ENCODE measurements around the gene SLC25A13. TPM values are rescaled to one million over a fixed set of nuclear protein-coding genes. Genes with fewer than 3 reads are reported as not detected.

The SLC25A13 gene
- total and polyA plus RNA-seq, 9 donors = 11.4 to 32.6 (median 23.1) TPM

DNA sequence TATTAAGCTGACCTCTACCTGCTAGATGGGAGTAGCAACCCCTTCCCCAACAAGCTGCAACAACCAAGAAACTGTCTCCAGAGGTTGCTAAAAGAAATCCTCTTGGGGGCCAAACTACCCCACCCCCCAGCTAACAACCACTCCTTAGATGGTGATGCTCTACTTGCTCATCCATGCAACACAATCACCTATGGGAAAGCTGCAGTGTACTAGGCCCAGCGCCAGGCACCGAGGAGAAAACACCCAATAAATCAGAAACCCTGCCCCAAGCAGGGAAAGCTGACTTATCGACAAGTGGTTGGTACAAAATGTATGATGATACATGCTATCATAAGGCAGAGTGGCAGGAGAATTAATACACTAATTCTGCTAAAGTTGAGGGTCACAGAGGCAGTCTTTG, 17.3 kb downstream of the SLC25A13 start:
- Histone ChIP-seq H3K27me3 (no peaks in the 10 kb centered on the region), H3K36me3 (no peaks in the 10 kb centered on the region), H3K9me3 (no peaks in the 10 kb centered on the region), H3K4me1 (ENCODE audit: insufficient read depth) (peaks cover 3% of the 10 kb centered on the region), H3K4me3 (no peak overlapping the region), H3K27ac (no peak overlapping the region)
- no peak for TF ChIP-seq POLR2A (IDR thresholded peaks at IDR 0.05)
- TF ChIP-seq EP300 (IDR thresholded peaks at IDR 0.05) = no peak
- TF ChIP-seq, protein P1, sequence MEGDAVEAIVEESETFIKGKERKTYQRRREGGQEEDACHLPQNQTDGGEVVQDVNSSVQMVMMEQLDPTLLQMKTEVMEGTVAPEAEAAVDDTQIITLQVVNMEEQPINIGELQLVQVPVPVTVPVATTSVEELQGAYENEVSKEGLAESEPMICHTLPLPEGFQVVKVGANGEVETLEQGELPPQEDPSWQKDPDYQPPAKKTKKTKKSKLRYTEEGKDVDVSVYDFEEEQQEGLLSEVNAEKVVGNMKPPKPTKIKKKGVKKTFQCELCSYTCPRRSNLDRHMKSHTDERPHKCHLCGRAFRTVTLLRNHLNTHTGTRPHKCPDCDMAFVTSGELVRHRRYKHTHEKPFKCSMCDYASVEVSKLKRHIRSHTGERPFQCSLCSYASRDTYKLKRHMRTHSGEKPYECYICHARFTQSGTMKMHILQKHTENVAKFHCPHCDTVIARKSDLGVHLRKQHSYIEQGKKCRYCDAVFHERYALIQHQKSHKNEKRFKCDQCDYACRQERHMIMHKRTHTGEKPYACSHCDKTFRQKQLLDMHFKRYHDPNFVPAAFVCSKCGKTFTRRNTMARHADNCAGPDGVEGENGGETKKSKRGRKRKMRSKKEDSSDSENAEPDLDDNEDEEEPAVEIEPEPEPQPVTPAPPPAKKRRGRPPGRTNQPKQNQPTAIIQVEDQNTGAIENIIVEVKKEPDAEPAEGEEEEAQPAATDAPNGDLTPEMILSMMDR (IDR thresholded peaks at IDR 0.05) = no peak
- no peak for DNase-seq
- 81 to 93% (median 90%) methylated on average over 3 of the region's 3 CpGs for WGBS, 3 donors
- intact Hi-C loops (cut with DNase I) = no loop called here

DNA sequence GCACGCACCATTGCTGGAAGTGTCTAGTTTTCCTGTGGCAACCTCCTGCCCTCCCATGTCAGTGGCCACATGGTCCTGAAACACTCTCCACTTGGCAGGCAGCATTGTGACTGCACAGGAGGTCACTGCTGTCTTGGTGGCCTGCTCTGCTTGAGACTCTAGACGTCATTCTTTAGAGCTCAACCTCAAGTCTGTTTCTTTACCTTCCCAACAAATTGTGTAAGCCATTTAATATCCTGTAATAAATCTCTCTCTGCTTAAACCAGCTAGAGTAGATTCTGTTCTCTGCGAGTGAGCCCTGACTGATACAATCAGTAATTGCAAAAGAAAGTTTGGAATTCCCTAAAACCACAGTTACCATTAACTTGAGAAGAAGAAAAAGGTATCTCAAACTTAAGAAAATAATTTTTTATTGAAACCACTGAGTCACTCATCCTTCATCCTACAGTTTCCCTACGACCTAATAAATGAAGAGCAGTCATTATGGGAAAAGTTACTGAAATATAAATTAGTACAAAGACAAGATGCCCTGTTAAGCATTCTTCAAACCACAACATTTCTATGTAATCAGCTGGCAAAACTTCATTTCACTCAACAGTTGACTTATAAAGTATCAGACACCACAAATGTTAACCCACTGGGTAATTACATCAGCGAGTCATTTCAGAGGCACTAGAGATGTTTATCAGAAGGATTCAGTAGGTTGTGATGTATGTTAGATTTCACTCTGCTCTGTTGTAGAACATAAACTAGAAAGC, 18.0 kb downstream of the SLC25A13 start:
- Histone ChIP-seq H3K27me3 (no peaks in the 10 kb centered on the region), H3K36me3 (no peaks in the 10 kb centered on the region), H3K27ac (no peak overlapping the region), H3K9me3 (no peaks in the 10 kb centered on the region), H3K4me3 (no peak overlapping the region), H3K4me1 (ENCODE audit: insufficient read depth) (peaks cover 3% of the 10 kb centered on the region)
- intact Hi-C loops (cut with DNase I) = no loop called here
- DNase-seq = no peak
- TF ChIP-seq POLR2A (IDR thresholded peaks at IDR 0.05) (no peak), EP300 (IDR thresholded peaks at IDR 0.05) (no peak)
- TF ChIP-seq, protein P1 (IDR thresholded peaks at IDR 0.05) = no peak
- WGBS, 3 donors = 76 to 86% (median 78%) methylated on average over 5 of the region's 5 CpGs

DNA sequence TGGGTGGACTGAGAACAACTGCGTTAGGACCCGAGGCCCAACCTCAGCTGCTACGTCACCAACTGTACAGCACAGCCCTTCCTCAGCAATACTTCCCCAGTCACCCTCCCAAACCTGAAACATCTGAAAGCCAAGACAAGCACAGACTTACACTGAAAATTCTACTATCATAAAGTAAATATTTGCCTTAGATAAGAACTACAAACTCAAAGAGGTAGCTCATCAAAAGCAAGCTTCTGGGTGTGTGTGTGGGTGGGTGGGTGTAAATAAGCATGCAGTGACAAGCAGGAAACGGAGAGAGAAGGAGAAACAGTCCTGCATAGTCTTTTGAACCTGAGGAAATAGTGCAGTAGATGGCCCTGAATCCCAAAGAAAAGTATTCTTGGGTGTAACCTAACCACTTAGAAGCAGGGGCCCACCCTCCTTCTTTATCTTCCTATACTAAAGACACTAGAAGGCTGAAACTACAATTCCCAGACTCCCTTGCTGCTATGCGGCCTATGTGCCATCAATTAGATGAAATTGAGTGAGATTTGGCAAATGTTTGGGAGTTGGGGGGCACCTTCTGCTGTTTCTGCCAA, 18.7 kb downstream of the SLC25A13 start:
- TF ChIP-seq EP300 (IDR thresholded peaks at IDR 0.05) (no peak), POLR2A (IDR thresholded peaks at IDR 0.05) (no peak)
- TF ChIP-seq, protein P1 (IDR thresholded peaks at IDR 0.05) = no peak
- H3K4me3 ChIP-seq = no peak overlapping the region
- no peaks in the 10 kb centered on the region for H3K36me3 ChIP-seq
- H3K27ac ChIP-seq = no peak overlapping the region
- no peak for DNase-seq
- 64 to 77% (median 76%) methylated on average over 5 of the region's 5 CpGs for WGBS, 3 donors
- intact Hi-C loops (cut with DNase I) = no loop called here
- H3K9me3 ChIP-seq = no peaks in the 10 kb centered on the region
- no peaks in the 10 kb centered on the region for H3K27me3 ChIP-seq
- peaks cover 3% of the 10 kb centered on the region for H3K4me1 ChIP-seq (ENCODE audit: insufficient read depth)

DNA sequence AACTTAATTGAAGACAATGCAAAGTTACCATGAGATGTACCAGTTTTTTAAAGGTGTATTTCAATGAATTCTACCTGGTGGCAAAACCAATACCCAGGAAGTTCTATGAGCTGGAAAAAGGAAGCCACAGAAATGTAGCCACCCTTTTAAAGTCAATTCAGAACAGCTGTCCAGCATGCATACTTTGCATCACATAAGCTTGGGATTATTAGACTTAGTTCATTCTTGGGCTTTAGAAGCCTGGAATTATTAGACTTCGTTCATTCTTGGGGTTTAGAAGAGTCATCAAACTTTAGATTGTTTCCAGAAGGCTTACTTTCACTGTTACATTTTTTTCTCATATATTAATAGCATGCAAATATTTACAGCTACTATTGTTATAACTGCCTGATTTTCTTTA, 20.9 kb downstream of the SLC25A13 start:
- H3K36me3 ChIP-seq = no peaks in the 10 kb centered on the region
- intact Hi-C loops (cut with DNase I) = no loop called here
- no peaks in the 10 kb centered on the region for H3K9me3 ChIP-seq
- H3K4me3 ChIP-seq = no peak overlapping the region
- H3K27ac ChIP-seq = no peak overlapping the region
- TF ChIP-seq POLR2A (IDR thresholded peaks at IDR 0.05) (no peak), EP300 (IDR thresholded peaks at IDR 0.05) (no peak)
- TF ChIP-seq, protein P1 (IDR thresholded peaks at IDR 0.05) = no peak
- no peak for DNase-seq
- H3K27me3 ChIP-seq = no peaks in the 10 kb centered on the region
- peaks cover 1% of the 10 kb centered on the region for H3K4me1 ChIP-seq (ENCODE audit: insufficient read depth)
- 90 to 94% (median 91%) methylated on average over 1 of the region's 1 CpG for WGBS, 3 donors
